Neuronal stem cell (in vitro differentiated cells): ENCODE measurements around the gene VSIG2. TPM values are rescaled to one million over a fixed set of nuclear protein-coding genes. Genes with fewer than 3 reads are reported as not detected.

Experiments
- DNase-seq: peaks from one replicate; pipeline ENCODE4 v3.0.0-alpha.2; 2013; ENCODE audit warnings: low spot score
- H2AFZ ChIP-seq: one replicate; pipeline ENCODE4 v1.6.1; 2013; ENCODE audit warnings: mild to moderate bottlenecking, low read length, inconsistent platforms
- H2AK5ac ChIP-seq: 2 replicates; pipeline ENCODE4 v1.6.1; 2013; ENCODE audit warnings: low read depth, mild to moderate bottlenecking, inconsistent platforms, low read length, moderate library complexity, mixed read lengths
- H2BK120ac ChIP-seq: 2 replicates; pipeline ENCODE4 v1.6.1; 2013; ENCODE audit warnings: low read depth, mild to moderate bottlenecking, inconsistent platforms, low read length, moderate library complexity, mixed read lengths
- H2BK12ac ChIP-seq: one replicate; pipeline ENCODE4 v1.6.1; 2013; ENCODE audit warnings: low read length, inconsistent platforms
- H2BK15ac ChIP-seq: 2 replicates; pipeline ENCODE4 v1.6.1; 2013; ENCODE audit warnings: mild to moderate bottlenecking, low read length, inconsistent platforms, mixed read lengths
- H2BK5ac ChIP-seq: one replicate; pipeline ENCODE4 v1.6.1; 2013; ENCODE audit warnings: inconsistent platforms, mild to moderate bottlenecking, low read length, moderate library complexity
- H3K14ac ChIP-seq: one replicate; pipeline ENCODE4 v1.6.1; 2013; ENCODE audit warnings: low read length, inconsistent platforms
- H3K18ac ChIP-seq: 2 replicates; pipeline ENCODE4 v1.6.1; 2013; ENCODE audit warnings: low read length, inconsistent platforms
- H3K23ac ChIP-seq: 2 replicates; pipeline ENCODE4 v1.6.1; 2013; ENCODE audit warnings: low read depth, mild to moderate bottlenecking, mixed read lengths, low read length, inconsistent platforms; ENCODE audit not compliant: poor library complexity
- H3K27ac ChIP-seq: replicated peaks from 3 replicates; pipeline ENCODE4 v1.5.1; 2013; ENCODE audit warnings: low read length, inconsistent platforms
- H3K27me3 ChIP-seq, 3 experiments: 2 replicates each; pipeline ENCODE4 v1.6.1; 2013; ENCODE audit warnings: low read length in 3 of 3, mild to moderate bottlenecking in 2 of 3, inconsistent platforms in 1 of 3, low read depth in 1 of 3, mixed read lengths in 1 of 3, moderate library complexity in 1 of 3; ENCODE audit not compliant: control insufficient read depth in 3 of 3, insufficient read depth in 3 of 3
- H3K36me3 ChIP-seq, 2 donors: replicated peaks in 1 of 2; 2 replicates each; pipeline ENCODE4 v1.6.1; 2013; ENCODE audit warnings: low read length in 2 of 2; ENCODE audit not compliant: control insufficient read depth in 2 of 2, insufficient read depth in 2 of 2
- H3K4ac ChIP-seq: 2 replicates; pipeline ENCODE4 v1.6.1; 2013; ENCODE audit warnings: inconsistent platforms, mild to moderate bottlenecking, low read length, moderate library complexity
- H3K4me1 ChIP-seq, 2 donors: 1 replicate in 1 of 2; 2 replicates in 1 of 2; pipeline ENCODE4 v1.6.1; 2013; ENCODE audit warnings: low read length in 2 of 2, low read depth in 1 of 2; ENCODE audit not compliant: control insufficient read depth in 2 of 2, insufficient read depth in 1 of 2
- H3K4me2 ChIP-seq: one replicate; pipeline ENCODE4 v1.6.1; 2013; ENCODE audit warnings: mild to moderate bottlenecking, low read length, inconsistent platforms; ENCODE audit not compliant: insufficient read depth, poor library complexity, severe bottlenecking
- H3K4me3 ChIP-seq, 2 donors: 2 replicates each; pipeline ENCODE4 v1.5.1; 2013; ENCODE audit warnings: low read length in 2 of 2, mild to moderate bottlenecking in 2 of 2, inconsistent platforms in 1 of 2, moderate library complexity in 1 of 2
- H3K79me1 ChIP-seq: one replicate; pipeline ENCODE4 v1.6.1; 2013; ENCODE audit warnings: low read depth, mild to moderate bottlenecking, inconsistent platforms, low read length, moderate library complexity
- H3K9ac ChIP-seq: one replicate; pipeline ENCODE4 v1.6.1; 2013; ENCODE audit warnings: mild to moderate bottlenecking, low read depth, low read length, inconsistent platforms; ENCODE audit not compliant: poor library complexity
- H3K9me3 ChIP-seq, 2 donors: replicated peaks in 1 of 2; 2 replicates each; pipeline versions ENCODE3 to v1.6.1; 2013; ENCODE audit warnings: low read length in 2 of 2, mild to moderate bottlenecking in 2 of 2, inconsistent platforms in 1 of 2, low read depth in 1 of 2, mixed read lengths in 1 of 2, moderate library complexity in 1 of 2; ENCODE audit not compliant: control insufficient read depth in 2 of 2, insufficient read depth in 1 of 2
- H4K8ac ChIP-seq: one replicate; pipeline ENCODE4 v1.6.1; 2013; ENCODE audit warnings: low read depth, mild to moderate bottlenecking, inconsistent platforms, low read length, moderate library complexity
- H4K91ac ChIP-seq: one replicate; pipeline ENCODE4 v1.6.1; 2013; ENCODE audit warnings: low read length, low read depth, mild to moderate bottlenecking, inconsistent platforms; ENCODE audit not compliant: poor library complexity
- WGBS, 2 donors: extraction: QIAGEN DNeasy Blood & Tissue Kit; methylation state at CpG; one replicate each; pipeline ENCODE4 v1.1.7; 2013; ENCODE audit warnings: missing lambda C conversion rate in 2 of 2, mixed read lengths in 1 of 2; ENCODE audit not compliant: insufficient read length in 2 of 2, insufficient replicate concordance in 1 of 2; ENCODE audit errors: extremely low coverage in 2 of 2; 5-methylcytosine and 5-hydroxymethylcytosine counted together
- polyA plus RNA-seq, 2 experiments: library from polyadenylated mRNA; stranded (reverse); fragments of 200-250 nt; gene quantifications; one replicate each; pipeline ENCODE4 v1.2.3, GENCODE V29; 2013

VSIG2 gene, protein sequence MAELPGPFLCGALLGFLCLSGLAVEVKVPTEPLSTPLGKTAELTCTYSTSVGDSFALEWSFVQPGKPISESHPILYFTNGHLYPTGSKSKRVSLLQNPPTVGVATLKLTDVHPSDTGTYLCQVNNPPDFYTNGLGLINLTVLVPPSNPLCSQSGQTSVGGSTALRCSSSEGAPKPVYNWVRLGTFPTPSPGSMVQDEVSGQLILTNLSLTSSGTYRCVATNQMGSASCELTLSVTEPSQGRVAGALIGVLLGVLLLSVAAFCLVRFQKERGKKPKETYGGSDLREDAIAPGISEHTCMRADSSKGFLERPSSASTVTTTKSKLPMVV
- not detected for polyA plus RNA-seq (2013, experiment 1 of 2)
- not detected for polyA plus RNA-seq (2013, experiment 2 of 2)

DNA sequence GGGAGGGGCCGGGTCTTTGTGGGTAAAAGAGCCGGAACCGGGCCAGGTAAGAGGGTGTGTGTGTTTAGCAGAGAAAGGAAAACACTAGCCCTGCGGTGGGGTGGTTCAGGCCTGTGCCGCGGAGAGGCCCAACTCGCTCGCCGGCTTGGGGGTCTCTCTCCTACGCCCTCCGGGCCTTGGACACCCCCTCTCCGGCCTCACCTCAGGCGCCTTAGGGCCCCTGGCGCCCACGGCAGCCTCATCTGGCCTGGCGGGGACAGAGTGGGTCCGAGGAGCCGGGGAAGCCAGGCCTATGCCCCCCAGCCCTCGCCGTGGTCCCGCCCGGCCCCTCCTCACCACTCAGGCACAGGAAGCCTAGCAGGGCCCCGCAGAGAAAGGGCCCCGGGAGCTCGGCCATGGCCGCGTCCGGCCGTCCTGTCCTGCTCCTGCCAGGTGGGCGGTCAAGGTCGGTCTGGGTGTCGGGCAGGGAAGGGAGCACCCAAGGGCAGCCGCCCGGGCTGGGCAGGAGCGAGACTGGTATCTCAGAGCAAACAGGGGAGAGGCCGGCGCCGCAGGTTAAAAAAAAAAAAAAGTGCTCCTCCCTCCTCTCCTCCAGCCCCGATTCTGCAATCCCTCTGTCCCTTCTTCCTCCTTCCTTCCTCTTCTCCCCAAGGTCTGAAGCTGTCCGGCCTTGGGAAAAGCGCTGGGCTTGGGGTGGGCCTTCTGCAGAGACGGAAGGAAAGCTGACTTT is at the start of gene VSIG2:
Gene VSIG2 (minus strand): TSS at position 515 of the 730 bp plus-strand sequence. CDS start 118 bp downstream, at position 397.
- Histone ChIP-seq H3K4me1 (peaks cover 9 to 14% of the 10 kb centered on the region in 2 donors), H3K27me3 (peaks cover 0 to 88% (median 57%) of the 10 kb centered on the region in 3 experiments), H3K27ac (no peak within 1 kb of the TSS), H2BK12ac (no peak within 1 kb of the TSS), H4K91ac (no peak within 1 kb of the TSS), H3K4me3 (no peak within 1 kb of the TSS), H2AK5ac (no peak within 1 kb of the TSS), H3K14ac (peak within 1 kb of the TSS; percentile 49), H4K8ac (peak within 1 kb of the TSS; percentile 45), H2BK5ac (no peak within 1 kb of the TSS), H3K4ac (no peak within 1 kb of the TSS), H3K36me3 (peaks cover 0 to 4% of the 10 kb centered on the region in 2 donors), H3K23ac (peak within 1 kb of the TSS; percentile 29), H2BK15ac (peak within 1 kb of the TSS; percentile 51), H2AFZ (peak within 1 kb of the TSS; percentile 33), H3K79me1 (no peaks in the 10 kb centered on the region), H3K9me3 (peaks cover 0 to 9% of the 10 kb centered on the region in 2 donors), H2BK120ac (no peak within 1 kb of the TSS), H3K4me2 (no peak within 1 kb of the TSS), H3K9ac (no peak within 1 kb of the TSS), H3K18ac (peak within 1 kb of the TSS; percentile 77)
- DNase-seq, result no peak
- WGBS, 2 donors, result no CpG with 5 or more reads among the region's 42 CpGs

DNA sequence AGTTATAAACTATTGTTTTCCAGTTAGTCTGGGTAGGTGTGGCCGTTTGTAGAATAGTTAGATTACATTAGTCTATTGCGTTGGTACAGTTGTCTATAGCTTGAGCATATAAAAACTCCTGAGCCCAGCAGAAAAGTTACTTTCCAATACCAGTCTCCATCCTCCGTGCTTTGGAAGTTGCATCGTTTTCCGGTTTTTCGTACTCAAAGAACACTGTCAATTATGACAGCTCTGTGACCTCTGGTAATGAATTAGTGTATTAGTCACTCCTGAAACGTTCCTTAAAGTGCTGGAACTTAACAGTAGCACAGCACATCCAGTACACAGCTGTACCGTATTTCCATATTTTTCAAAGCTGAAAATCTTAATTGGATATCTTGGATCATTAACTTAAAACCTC is 49.0 kb upstream of the VSIG2 start:
- DNase-seq, result no peak
- Histone ChIP-seq H2AFZ (peak overlapping the region; percentile 99), H3K9me3 (peaks cover 0 to 7% of the 10 kb centered on the region in 2 donors), H3K79me1 (peaks cover 5% of the 10 kb centered on the region), H2BK5ac (no peak overlapping the region), H2AK5ac (no peak overlapping the region), H2BK12ac (no peak overlapping the region), H3K4me3 (peak overlapping the region in 1 of 2 donors; percentile 52), H3K14ac (no peak overlapping the region), H4K8ac (no peak overlapping the region), H3K27ac (peak overlapping the region; percentile 99), H3K23ac (no peak overlapping the region), H2BK15ac (no peak overlapping the region), H3K9ac (no peak overlapping the region), H3K18ac (no peak overlapping the region), H4K91ac (no peak overlapping the region), H3K4ac (no peak overlapping the region), H2BK120ac (no peak overlapping the region), H3K4me1 (peaks cover 2 to 12% of the 10 kb centered on the region in 2 donors), H3K4me2 (peak overlapping the region; percentile 52), H3K36me3 (peaks cover 3 to 36% of the 10 kb centered on the region in 2 donors), H3K27me3 (no peaks in the 10 kb centered on the region)
- WGBS, 2 donors, result no CpG with 5 or more reads among the region's 8 CpGs

GRCh38 chr11:124800226-124800929 is 48.3 kb upstream of the VSIG2 start, which contains the start of gene MSANTD2:
Gene MSANTD2, minus strand, starts transcription at chr11:124800406. Its CDS starts 26 bp downstream, at chr11:124800380.
- Histone ChIP-seq H3K23ac (peak within 1 kb of the TSS; percentile 98), H3K14ac (peak within 1 kb of the TSS; percentile 98), H4K91ac (no peak within 1 kb of the TSS), H2BK15ac (peak within 1 kb of the TSS; percentile 68), H3K18ac (peak within 1 kb of the TSS; percentile 100), H2BK120ac (peak within 1 kb of the TSS; percentile 100), H3K4me3 (peak within 1 kb of the TSS; percentile 52 to 98), H2BK5ac (peak within 1 kb of the TSS; percentile 98), H3K27ac (peak within 1 kb of the TSS; percentile 99), H2BK12ac (peak within 1 kb of the TSS; percentile 79), H4K8ac (peak within 1 kb of the TSS; percentile 95), H3K79me1 (peaks cover 5% of the 10 kb centered on the region), H3K27me3 (no peaks in the 10 kb centered on the region), H2AK5ac (peak within 1 kb of the TSS; percentile 87), H3K4me1 (peaks cover 2 to 12% of the 10 kb centered on the region in 2 donors), H3K9me3 (peaks cover 0 to under 1% of the 10 kb centered on the region in 2 donors), H3K36me3 (peaks cover 2 to 31% of the 10 kb centered on the region in 2 donors), H2AFZ (peak within 1 kb of the TSS; percentile 99), H3K4ac (peak within 1 kb of the TSS; percentile 95), H3K9ac (peak within 1 kb of the TSS; percentile 98), H3K4me2 (peak within 1 kb of the TSS; percentile 55)
- WGBS, 2 donors, result no CpG with 5 or more reads among the region's 62 CpGs
- DNase-seq, result peak; percentile 76
